Measurements from ENCODE around the gene CNNM4.

Gene CNNM4

GRCh38 chr2:96832408-96832753 lies 71.7 kb downstream of the CNNM4 start:
- no peak for DNase-seq (ENCODE audit: low read depth in 2 of 2)

- DNase-seq (ENCODE audit: low read depth in 2 of 2) = no peak
These were observed 72.2 kb downstream of the CNNM4 start for GRCh38 chr2:96832754-96833507.

- no peak for DNase-seq (ENCODE audit: low read depth in 2 of 2)
These were observed 75.1 kb downstream of the CNNM4 start for GRCh38 chr2:96835830-96836229.

GRCh38 chr2:96837575-96837974 lies 76.9 kb downstream of the CNNM4 start:
- no peak for DNase-seq (ENCODE audit: low read depth in 2 of 2)

GRCh38 chr2:96838345-96839292 lies 77.9 kb downstream of the CNNM4 start:
- no peak for DNase-seq (ENCODE audit: low read depth in 2 of 2)

- peak; percentile 64 to 79 for DNase-seq (ENCODE audit: low read depth in 2 of 2)
These were observed 78.7 kb downstream of the CNNM4 start for GRCh38 chr2:96839293-96839874.

GRCh38 chr2:96839875-96840850 lies 79.5 kb downstream of the CNNM4 start:
- no peak for DNase-seq (ENCODE audit: low read depth in 2 of 2)

GRCh38 chr2:96841701-96842495 lies 81.2 kb downstream of the CNNM4 start:
- DNase-seq (ENCODE audit: low read depth in 2 of 2) = no peak

GRCh38 chr2:96842600-96842999 lies 81.9 kb downstream of the CNNM4 start:
- no peak for DNase-seq (ENCODE audit: low read depth in 2 of 2)

GRCh38 chr2:96843538-96844268 lies 83.0 kb downstream of the CNNM4 start, which contains the start of gene ANKRD23:
TSS of gene ANKRD23 (minus strand) at chr2:96844021. CDS start at chr2:96843992, 29 bp downstream.
- no peak for DNase-seq (ENCODE audit: low read depth in 2 of 2)

GRCh38 chr2:96844405-96844808 lies 83.7 kb downstream of the CNNM4 start:
- DNase-seq (ENCODE audit: low read depth in 2 of 2) = no peak

- DNase-seq (ENCODE audit: low read depth in 2 of 2) = no peak
These were observed 86.1 kb downstream of the CNNM4 start for GRCh38 chr2:96846825-96847224.

- no peak for DNase-seq (ENCODE audit: low read depth in 2 of 2)
These were observed 86.9 kb downstream of the CNNM4 start for GRCh38 chr2:96847586-96847985.

GRCh38 chr2:96848264-96848663 lies 87.6 kb downstream of the CNNM4 start:
- DNase-seq (ENCODE audit: low read depth in 2 of 2) = no peak

GRCh38 chr2:96852667-96853066 lies 92.0 kb downstream of the CNNM4 start:
- no peak for DNase-seq (ENCODE audit: low read depth in 2 of 2)

GRCh38 chr2:96853321-96853720 lies 92.6 kb downstream of the CNNM4 start:
- no peak for DNase-seq (ENCODE audit: low read depth in 2 of 2)

GRCh38 chr2:96856776-96857666 lies 96.3 kb downstream of the CNNM4 start:
- no peak for DNase-seq (ENCODE audit: low read depth in 2 of 2)

GRCh38 chr2:96857667-96858372 lies 97.1 kb downstream of the CNNM4 start, which contains the start of gene ANKRD39:
TSS of gene ANKRD39 (minus strand) at chr2:96858016. CDS start at chr2:96857987, 29 bp downstream.
- peak; percentile 95 to 96 for DNase-seq (ENCODE audit: low read depth in 2 of 2)

All from activated CD4-positive, alpha-beta T cell treated with anti-CD3 and anti-CD28 coated beads for 24 hours (primary cell).